Calu3 (cell line): ENCODE data around the gene PCK1. TPM values are rescaled to one million over a fixed set of nuclear protein-coding genes. Genes with fewer than 3 reads are reported as not detected.

Experiments
- BruUV-seq: library from RNA; stranded (reverse); fragments of 400-500 nt; replicated peaks from 2 replicates; lab custom pipeline; 2021; lab: Mats Ljungman, UMichigan
- CTCF ChIA-PET: fragments of 300-600 bp; sonication (Branson Sonifier 250); formaldehyde crosslinking; loops from one replicate; lab custom pipeline; 2022; ENCODE audit warnings: antibody characterized with exemption; lab: Charles Lee
- DNase-seq: peaks from one replicate; pipeline ENCODE4 v3.0.0; 2022
- H3K27ac Mint-ChIP-seq: one replicate; pipeline ENCODE4 v1.8.0; 2022; ENCODE audit warnings: mixed read lengths; ENCODE audit not compliant: unreplicated experiment
- H3K27me3 Mint-ChIP-seq: one replicate; pipeline ENCODE4 v1.8.0; 2022; ENCODE audit warnings: mixed read lengths; ENCODE audit not compliant: unreplicated experiment
- H3K36me3 Mint-ChIP-seq: one replicate; pipeline ENCODE4 v1.8.0; 2022; ENCODE audit warnings: mild to moderate bottlenecking, moderate library complexity, mixed read lengths; ENCODE audit not compliant: insufficient read depth, unreplicated experiment
- H3K4me1 Mint-ChIP-seq: one replicate; pipeline ENCODE4 v1.8.0; 2022; ENCODE audit warnings: mild to moderate bottlenecking, low read depth, mixed read lengths; ENCODE audit not compliant: unreplicated experiment
- H3K4me3 Mint-ChIP-seq: one replicate; pipeline ENCODE4 v1.8.0; 2022; ENCODE audit warnings: mild to moderate bottlenecking, low read depth, moderate library complexity, mixed read lengths; ENCODE audit not compliant: unreplicated experiment
- H3K9me3 Mint-ChIP-seq: one replicate; pipeline ENCODE4 v1.8.0; 2022; ENCODE audit warnings: low read depth, mixed read lengths; ENCODE audit not compliant: unreplicated experiment
- intact Hi-C: fragments of 100-400 bp; cut with micrococcal nuclease; formaldehyde crosslinking; loops from one replicate; pipeline ENCODE4 v1.10.0; 2022; ENCODE audit not compliant: unreplicated experiment
- total RNA-seq: library from RNA; stranded (reverse); gene quantifications from 2 replicates; pipeline ENCODE4 v1.2.3, GENCODE V29; 2022
- TF ChIP-seq, protein P1 (sequence below): fragments of 200-600 bp; IDR thresholded peaks from one replicate; pipeline ENCODE4 v1.8.0; 2022; ENCODE audit warnings: antibody characterized with exemption; ENCODE audit not compliant: unreplicated experiment

Gene PCK1
- total RNA-seq, 1 experiment from 2014 or later, result 0.19 TPM

DNA sequence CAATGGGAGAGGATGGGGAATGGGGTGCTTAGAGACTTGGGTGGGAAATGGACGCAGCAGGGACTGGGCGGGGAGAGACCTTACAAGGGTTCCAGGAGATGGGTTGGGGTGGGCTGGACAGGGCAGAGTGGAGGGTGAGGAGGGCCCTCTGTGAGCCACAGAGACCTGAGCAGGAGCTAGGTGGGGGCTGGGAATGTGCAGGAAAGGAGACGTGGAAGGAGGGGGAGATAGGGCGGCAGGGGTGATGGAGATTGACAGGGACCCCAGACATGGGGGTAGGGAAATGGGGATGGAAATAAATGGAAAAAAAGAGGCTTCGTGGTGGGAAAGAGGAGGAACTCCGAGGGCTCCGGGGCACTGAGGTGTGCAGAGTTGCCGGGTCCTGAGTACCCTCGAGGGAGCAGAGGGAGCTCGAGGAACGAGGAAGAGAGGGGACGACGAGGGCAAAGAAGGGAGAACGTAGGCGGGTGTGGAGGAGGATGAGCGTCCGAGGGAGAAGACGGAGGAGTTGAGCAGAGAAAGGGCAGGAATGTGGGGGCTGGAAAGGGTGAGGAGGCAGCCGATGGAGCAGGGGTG, 33.9 kb upstream of the PCK1 start:
- intact Hi-C loops, result no loop called here
- Mint-ChIP-seq H3K27ac (no peak overlapping the region), H3K36me3 (no peaks in the 10 kb centered on the region), H3K4me3 (no peak overlapping the region), H3K9me3 (no peaks in the 10 kb centered on the region), H3K4me1 (no peaks in the 10 kb centered on the region), H3K27me3 (peaks cover 69% of the 10 kb centered on the region)
- TF ChIP-seq, protein P1, sequence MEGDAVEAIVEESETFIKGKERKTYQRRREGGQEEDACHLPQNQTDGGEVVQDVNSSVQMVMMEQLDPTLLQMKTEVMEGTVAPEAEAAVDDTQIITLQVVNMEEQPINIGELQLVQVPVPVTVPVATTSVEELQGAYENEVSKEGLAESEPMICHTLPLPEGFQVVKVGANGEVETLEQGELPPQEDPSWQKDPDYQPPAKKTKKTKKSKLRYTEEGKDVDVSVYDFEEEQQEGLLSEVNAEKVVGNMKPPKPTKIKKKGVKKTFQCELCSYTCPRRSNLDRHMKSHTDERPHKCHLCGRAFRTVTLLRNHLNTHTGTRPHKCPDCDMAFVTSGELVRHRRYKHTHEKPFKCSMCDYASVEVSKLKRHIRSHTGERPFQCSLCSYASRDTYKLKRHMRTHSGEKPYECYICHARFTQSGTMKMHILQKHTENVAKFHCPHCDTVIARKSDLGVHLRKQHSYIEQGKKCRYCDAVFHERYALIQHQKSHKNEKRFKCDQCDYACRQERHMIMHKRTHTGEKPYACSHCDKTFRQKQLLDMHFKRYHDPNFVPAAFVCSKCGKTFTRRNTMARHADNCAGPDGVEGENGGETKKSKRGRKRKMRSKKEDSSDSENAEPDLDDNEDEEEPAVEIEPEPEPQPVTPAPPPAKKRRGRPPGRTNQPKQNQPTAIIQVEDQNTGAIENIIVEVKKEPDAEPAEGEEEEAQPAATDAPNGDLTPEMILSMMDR, result peak; percentile 59
- DNase-seq, result no peak
- CTCF ChIA-PET, result interaction anchor here (1.1 kb wide), 1 partner anchor 66 kb away, joined by 4 read pairs; no protein-coding TSS in a partner anchor
- no TSS peak for BruUV-seq

DNA sequence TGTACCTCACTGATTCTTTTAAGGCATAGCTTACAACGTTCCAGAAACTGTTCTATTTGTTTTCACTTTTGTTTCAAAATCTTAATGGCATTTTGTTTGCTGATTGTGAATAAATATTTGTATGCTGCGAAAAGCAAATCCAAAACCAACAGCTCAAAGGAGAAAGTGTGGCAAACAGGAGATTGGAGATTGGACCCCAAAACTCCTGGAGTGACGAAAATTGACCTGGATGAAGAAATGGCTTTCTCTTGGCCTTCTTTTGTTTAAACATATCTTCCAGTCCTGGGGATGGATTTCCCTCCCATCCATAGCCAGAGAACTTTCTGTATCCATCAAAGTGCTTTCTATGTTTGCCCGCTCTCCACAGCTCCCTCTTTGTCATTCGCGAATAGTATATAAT, 33.2 kb upstream of the PCK1 start:
- DNase-seq, result no peak
- Mint-ChIP-seq H3K27me3 (peaks cover 72% of the 10 kb centered on the region), H3K4me3 (no peak overlapping the region), H3K9me3 (no peaks in the 10 kb centered on the region), H3K4me1 (no peaks in the 10 kb centered on the region), H3K27ac (no peak overlapping the region), H3K36me3 (no peaks in the 10 kb centered on the region)
- no TSS peak for BruUV-seq
- CTCF ChIA-PET, result interaction anchor here (1.1 kb wide), 1 partner anchor 65 kb away, joined by 4 read pairs; no protein-coding TSS in a partner anchor
- intact Hi-C loops, result no loop called here
- TF ChIP-seq, protein P1, result no peak

GRCh38 chr20:57528148-57528547, 32.8 kb upstream of the PCK1 start:
- H3K36me3 Mint-ChIP-seq, result no peaks in the 10 kb centered on the region
- no peaks in the 10 kb centered on the region for H3K4me1 Mint-ChIP-seq
- no peak overlapping the region for H3K4me3 Mint-ChIP-seq
- intact Hi-C loops, result no loop called here
- H3K27ac Mint-ChIP-seq, result no peak overlapping the region
- H3K27me3 Mint-ChIP-seq, result peaks cover 72% of the 10 kb centered on the region
- CTCF ChIA-PET, result no interaction called here
- no peaks in the 10 kb centered on the region for H3K9me3 Mint-ChIP-seq
- TF ChIP-seq, protein P1, result no peak
- BruUV-seq, result no TSS peak
- DNase-seq, result no peak

DNA sequence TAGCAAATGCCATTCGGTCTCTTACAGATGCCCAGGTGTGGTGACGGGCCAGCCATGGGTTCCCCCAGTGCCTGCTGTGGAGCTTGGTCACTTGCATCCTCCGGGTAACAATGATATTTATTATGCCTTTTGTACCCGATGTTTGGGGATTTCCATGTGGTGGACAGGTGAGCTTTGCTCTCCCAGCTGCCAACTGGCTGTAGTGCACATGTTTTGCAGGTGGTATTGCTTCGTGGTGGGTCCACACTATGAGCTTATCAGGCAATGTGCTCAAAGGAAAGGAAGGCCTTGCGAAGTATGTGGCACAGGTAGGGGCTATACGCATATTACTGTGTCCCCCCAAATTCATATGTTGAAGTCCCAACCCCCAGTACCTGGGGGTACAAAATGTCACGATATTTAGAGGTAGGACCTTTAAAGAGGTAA, 31.7 kb upstream of the PCK1 start:
- no peaks in the 10 kb centered on the region for H3K9me3 Mint-ChIP-seq
- H3K27me3 Mint-ChIP-seq, result peaks cover 72% of the 10 kb centered on the region
- intact Hi-C loops, result no loop called here
- CTCF ChIA-PET, result no interaction called here
- no peaks in the 10 kb centered on the region for H3K4me1 Mint-ChIP-seq
- BruUV-seq, result no TSS peak
- no peaks in the 10 kb centered on the region for H3K36me3 Mint-ChIP-seq
- H3K27ac Mint-ChIP-seq, result no peak overlapping the region
- no peak overlapping the region for H3K4me3 Mint-ChIP-seq
- TF ChIP-seq, protein P1, result no peak
- DNase-seq, result no peak
